H1 (cell line): ENCODE results near the gene PDE4D. TPM values are rescaled to one million over a fixed set of nuclear protein-coding genes. Genes with fewer than 3 reads are reported as not detected.

Source experiments
- CTCF ChIA-PET: fragments of 300-600 bp; sonication (Branson Sonifier 250); formaldehyde crosslinking; loops from one replicate; lab custom pipeline; 2021; ENCODE audit not compliant: partially characterized antibody; lab: Charles Lee
- POLR2A ChIA-PET: fragments of 300-600 bp; sonication (Branson Sonifier 250); formaldehyde crosslinking; loops from one replicate; lab custom pipeline; 2021; ENCODE audit warnings: inconsistent platforms; ENCODE audit not compliant: partially characterized antibody; lab: Charles Lee
- DNase-seq, 2 experiments: peaks; one replicate each; pipeline versions ENCODE4 v3.0.0 to v3.0.0-alpha.2; 2010 to 2022; ENCODE audit warnings: low spot score in 2 of 2, low read depth in 1 of 2, mixed read lengths in 1 of 2
- FAIRE-seq: peaks from 2 replicates; lab custom pipeline; 2011; peaks lifted over from hg19 to GRCh38; lab: Jason Lieb, UNC
- H2AFZ ChIP-seq: 2 replicates; pipeline ENCODE4 v1.8.1; 2012; ENCODE audit warnings: low read length, inconsistent platforms
- H2AK5ac ChIP-seq: 2 replicates; pipeline ENCODE4 v1.6.1; 2013; ENCODE audit warnings: low read depth, low read length
- H2BK120ac ChIP-seq: replicated peaks from 2 replicates; pipeline ENCODE3; 2013; ENCODE audit warnings: low read depth, low read length, inconsistent platforms
- H2BK12ac ChIP-seq: 2 replicates; pipeline ENCODE4 v1.6.1; 2013; ENCODE audit warnings: low read depth, low read length
- H2BK15ac ChIP-seq: 2 replicates; pipeline ENCODE4 v1.6.1; 2013; ENCODE audit warnings: low read length
- H2BK20ac ChIP-seq: 2 replicates; pipeline ENCODE4 v1.6.1; 2013; ENCODE audit warnings: low read length
- H2BK5ac ChIP-seq: 2 replicates; pipeline ENCODE4 v1.6.1; 2013; ENCODE audit warnings: low read depth, low read length
- H3K14ac ChIP-seq: 2 replicates; pipeline ENCODE4 v1.6.1; 2013; ENCODE audit warnings: inconsistent platforms; ENCODE audit not compliant: insufficient read length
- H3K18ac ChIP-seq: 2 replicates; pipeline ENCODE4 v1.6.1; 2013; ENCODE audit warnings: low read length; ENCODE audit errors: extremely low read depth
- H3K23ac ChIP-seq: 2 replicates; pipeline ENCODE4 v1.6.1; 2013; ENCODE audit warnings: inconsistent platforms; ENCODE audit not compliant: insufficient read length
- H3K23me2 ChIP-seq: 2 replicates; pipeline ENCODE4 v1.6.1; 2013; ENCODE audit warnings: low read depth, low read length
- H3K27ac ChIP-seq: 2 replicates; pipeline ENCODE4 v1.6.1; 2011; ENCODE audit warnings: low read depth, low read length, inconsistent platforms
- H3K27me3 ChIP-seq, 4 experiments: replicated peaks in 1 of 4; 1 replicate in 1 of 4; 2 replicates in 3 of 4; pipeline versions ENCODE4 v1.6.1 to v1.8.1; 2011 to 2013; ENCODE audit warnings: low read length in 3 of 4, mild to moderate bottlenecking in 3 of 4, inconsistent platforms in 2 of 4, mixed read lengths in 2 of 4, moderate library complexity in 1 of 4; ENCODE audit not compliant: control insufficient read depth in 3 of 4, insufficient read depth in 3 of 4; ENCODE audit errors: extremely low read depth in 1 of 4
- H3K36me3 ChIP-seq, 4 experiments: 2 replicates each; pipeline versions ENCODE4 v1.6.1 to v1.8.1; 2011 to 2013; ENCODE audit warnings: mild to moderate bottlenecking in 4 of 4, low read length in 3 of 4, moderate library complexity in 2 of 4, control low read depth in 1 of 4, inconsistent platforms in 1 of 4; ENCODE audit not compliant: insufficient read depth in 4 of 4, control insufficient read depth in 2 of 4
- H3K4ac ChIP-seq: replicated peaks from 2 replicates; pipeline ENCODE3; 2013; ENCODE audit warnings: low read length, low read depth, mixed read lengths, inconsistent platforms; ENCODE audit not compliant: insufficient read length
- H3K4me1 ChIP-seq, 4 experiments: replicated peaks in 1 of 4; 1 replicate in 1 of 4; 2 replicates in 3 of 4; pipeline versions ENCODE4 v1.6.1 to v1.8.1; 2011 to 2013; ENCODE audit warnings: low read length in 3 of 4, inconsistent platforms in 2 of 4, mixed read lengths in 1 of 4; ENCODE audit not compliant: insufficient read depth in 4 of 4, control insufficient read depth in 3 of 4
- H3K4me2 ChIP-seq, 2 experiments: 2 replicates each; pipeline versions ENCODE4 v1.6.1 to v1.8.1; 2011 to 2013; ENCODE audit warnings: low read depth in 2 of 2, low read length in 2 of 2, control low read depth in 1 of 2, inconsistent platforms in 1 of 2, mild to moderate bottlenecking in 1 of 2; ENCODE audit not compliant: insufficient read depth in 1 of 2
- H3K4me3 ChIP-seq, 4 experiments: fragments of 200-600, 300-600 bp in 1 of 4; sonication (generic), shearing (Covaris generic), sonication (Bioruptor Twin) in 1 of 4; 2 replicates each; pipeline versions ENCODE4 v1.5.1 to v1.8.1; 2011 to 2016; ENCODE audit warnings: low read length in 4 of 4, low read depth in 3 of 4, control low read depth in 2 of 4, inconsistent platforms in 2 of 4, mild to moderate bottlenecking in 2 of 4, mixed read lengths in 1 of 4, moderate library complexity in 1 of 4; ENCODE audit not compliant: insufficient read depth in 2 of 4; ENCODE audit errors: extremely low read depth in 1 of 4
- H3K56ac ChIP-seq: replicated peaks from 2 replicates; pipeline ENCODE3; 2013; ENCODE audit warnings: low read depth, mild to moderate bottlenecking, mixed read lengths, low read length, inconsistent platforms; ENCODE audit not compliant: insufficient read length
- H3K79me1 ChIP-seq: 2 replicates; pipeline ENCODE4 v1.6.1; 2013; ENCODE audit warnings: low read depth, low read length, control low read depth
- H3K79me2 ChIP-seq, 2 experiments: 2 replicates each; pipeline versions ENCODE4 v1.6.1 to v1.8.1; 2012 to 2013; ENCODE audit warnings: low read length in 2 of 2, mild to moderate bottlenecking in 2 of 2, inconsistent platforms in 1 of 2; ENCODE audit not compliant: insufficient read depth in 2 of 2, control insufficient read depth in 1 of 2
- H3K9ac ChIP-seq, 4 experiments: replicated peaks in 1 of 4; 1 replicate in 1 of 4; 2 replicates in 3 of 4; pipeline versions ENCODE4 v1.6.1 to v1.8.1; 2011 to 2013; ENCODE audit warnings: low read depth in 3 of 4, low read length in 3 of 4, control low read depth in 2 of 4, mild to moderate bottlenecking in 2 of 4, moderate library complexity in 2 of 4, inconsistent platforms in 1 of 4; ENCODE audit errors: extremely low read depth in 1 of 4
- H3K9me3 ChIP-seq, 2 experiments: 2 replicates each; pipeline versions ENCODE4 v1.6.1 to v1.8.1; 2012 to 2013; ENCODE audit warnings: mild to moderate bottlenecking in 2 of 2, moderate library complexity in 2 of 2, control low read depth in 1 of 2, inconsistent platforms in 1 of 2, low read depth in 1 of 2, low read length in 1 of 2, mixed read lengths in 1 of 2; ENCODE audit not compliant: insufficient read depth in 2 of 2
- H4K20me1 ChIP-seq, 2 experiments: replicated peaks in 1 of 2; 2 replicates each; pipeline versions ENCODE3 to v1.8.1; 2011 to 2013; ENCODE audit warnings: inconsistent platforms in 2 of 2, low read length in 2 of 2, mild to moderate bottlenecking in 1 of 2; ENCODE audit not compliant: insufficient read depth in 2 of 2, control insufficient read depth in 1 of 2
- H4K5ac ChIP-seq: 2 replicates; pipeline ENCODE4 v1.6.1; 2013; ENCODE audit warnings: low read length, low read depth, mixed read lengths, inconsistent platforms; ENCODE audit not compliant: insufficient read length
- H4K8ac ChIP-seq: 2 replicates; pipeline ENCODE4 v1.8.0; 2013; ENCODE audit warnings: mild to moderate bottlenecking, moderate library complexity, low read length, inconsistent platforms; ENCODE audit not compliant: insufficient read depth; ENCODE audit errors: extremely low read depth
- H4K91ac ChIP-seq: replicated peaks from 2 replicates; pipeline ENCODE3; 2013; ENCODE audit warnings: low read length, mixed read lengths, inconsistent platforms; ENCODE audit not compliant: insufficient read length
- ASH2L ChIP-seq: fragments of 200-600, 300-600 bp; sonication (generic); IDR thresholded peaks from one replicate; pipeline ENCODE4 v1.7.1; 2017; ENCODE audit warnings: low read length
- CBX8 ChIP-seq: fragments of 300-800, 300-1000 bp; sonication (generic); IDR thresholded peaks from 2 replicates; pipeline ENCODE4 v1.7.1; 2016; ENCODE audit warnings: low read depth, low read length, borderline replicate concordance
- EP300 ChIP-seq, 2 experiments: IDR thresholded peaks; 1 replicate in 1 of 2; 2 replicates in 1 of 2; pipeline ENCODE4 v1.6.1; 2011 to 2012; ENCODE audit warnings: low read depth in 2 of 2, low read length in 2 of 2, mild to moderate bottlenecking in 2 of 2, borderline replicate concordance in 1 of 2, inconsistent platforms in 1 of 2, moderate library complexity in 1 of 2
- NRF1 ChIP-seq: IDR thresholded peaks from 2 replicates; pipeline ENCODE4 v1.6.1; 2011; ENCODE audit warnings: mild to moderate bottlenecking, low read depth, low read length, improper control_type of control experiment
- PHF8 ChIP-seq: fragments of 200-600 bp; sonication (generic); conservative IDR thresholded peaks from 2 replicates; pipeline ENCODE4 v1.7.1; 2012; ENCODE audit warnings: low read depth, mild to moderate bottlenecking, inconsistent platforms, low read length, moderate library complexity
- SAP30 ChIP-seq: fragments of 300-600 bp; sonication (generic); IDR thresholded peaks from 2 replicates; pipeline ENCODE4 v1.7.1; 2012; ENCODE audit warnings: low read length, moderate library complexity, mild to moderate bottlenecking, inconsistent platforms; ENCODE audit not compliant: insufficient read depth, insufficient replicate concordance
- TAF1 ChIP-seq: IDR thresholded peaks from 2 replicates; pipeline ENCODE4 v1.6.1; 2011; ENCODE audit warnings: mild to moderate bottlenecking, low read depth, low read length
- TAF7 ChIP-seq: optimal IDR thresholded peaks from 2 replicates; pipeline ENCODE3; 2011; ENCODE audit warnings: low read depth, mild to moderate bottlenecking, inconsistent platforms, low read length, moderate library complexity, borderline replicate concordance
- TBP ChIP-seq: IDR thresholded peaks from 2 replicates; pipeline ENCODE4 v1.6.1; 2011; ENCODE audit warnings: low read depth, low read length, improper control_type of control experiment
- WGBS, 2 experiments: shearing (Covaris generic) in 1 of 2; methylation state at CpG; one replicate each; pipeline versions ENCODE4 v1.1.6 to v1.1.7; 2013 to 2015; ENCODE audit warnings: low lambda C conversion rate in 2 of 2, mixed read lengths in 2 of 2, inconsistent platforms in 1 of 2, low coverage in 1 of 2, missing lambda C conversion rate in 1 of 2; ENCODE audit not compliant: insufficient replicate concordance in 2 of 2, insufficient coverage in 1 of 2, insufficient read length in 1 of 2; ENCODE audit errors: extremely low coverage in 1 of 2, missing lambda C conversion rate in 1 of 2; 5-methylcytosine and 5-hydroxymethylcytosine counted together
- polyA plus RNA-seq, 7 experiments: library from polyadenylated mRNA; depleted of rRNA in 3 of 7; stranded (reverse) in 5 of 7; unstranded in 2 of 7; fragments of >200 nt in 5 of 7; fragments of 200-250 nt in 2 of 7; gene quantifications; 1 replicate in 5 of 7; 2 replicates in 1 of 7; 4 replicates in 1 of 7; pipeline versions ENCODE4 v1.2.1 to v1.2.3, GENCODE V29; 2011 to 2013; ENCODE audit warnings: missing spikeins in 2 of 7, mixed read lengths in 2 of 7
- total RNA-seq: library from RNA; stranded (reverse); fragmentation: NEBNext Ultra II Directional; extraction: Animal tissue kit (Norgen Biotek cat#: 25700); gene quantifications from 2 replicates; pipeline ENCODE4 v1.2.1, GENCODE V29; 2021
- TF ChIP-seq, protein P1 (sequence below): IDR thresholded peaks from 2 replicates; pipeline ENCODE4 v1.6.1; 2011; ENCODE audit warnings: low read depth, mild to moderate bottlenecking, low read length; ENCODE audit not compliant: insufficient read depth
- TF ChIP-seq, protein P2 (sequence below), 3 experiments: IDR thresholded peaks; 1 replicate in 2 of 3; 2 replicates in 1 of 3; pipeline versions ENCODE4 v1.5.1 to v1.6.1; 2011; ENCODE audit warnings: low read length in 3 of 3, mild to moderate bottlenecking in 3 of 3, inconsistent platforms in 2 of 3, low read depth in 1 of 3, moderate library complexity in 1 of 3; ENCODE audit not compliant: insufficient read depth in 1 of 3; ENCODE audit errors: control extremely low read depth in 1 of 3

The PDE4D gene
- total and polyA plus RNA-seq, 2 of the 8 experiments (the other 6 are each of a cell fraction or from before 2014, with no cell fraction given): 2.3 to 3.7 TPM

DNA sequence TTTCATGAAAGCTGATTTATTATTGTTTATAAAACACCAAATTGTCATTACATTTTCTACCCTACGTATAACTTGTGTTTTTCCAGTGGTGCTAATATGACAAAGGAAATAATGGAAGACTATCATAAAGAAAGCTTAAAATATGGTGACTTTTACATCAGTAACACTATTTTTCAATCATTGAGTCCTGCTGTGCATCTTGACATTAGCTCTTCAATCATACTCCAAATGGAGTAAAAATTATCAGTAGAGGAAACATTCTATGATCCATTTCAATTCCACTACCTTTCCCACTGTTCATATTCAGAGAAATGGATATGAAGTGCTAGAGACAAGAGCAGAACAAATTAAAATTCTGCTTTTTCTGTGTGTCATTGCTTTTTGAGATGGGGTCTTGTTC lies 774.0 kb downstream of the PDE4D start:
- H2AFZ ChIP-seq: no peak overlapping the region
- no peak overlapping the region for H3K18ac ChIP-seq
- 81% methylated on average over 1 of the region's 1 CpG; no CpG with 5 or more reads in 1 of the 2 experiments for WGBS, 2 experiments
- CTCF ChIA-PET: interaction anchor here (0.7 kb wide), 1 partner anchor 9 kb away, joined by 3 read pairs; no protein-coding TSS in a partner anchor
- no peaks in the 10 kb centered on the region for H3K27me3 ChIP-seq
- no peak overlapping the region for H2BK5ac ChIP-seq
- H3K56ac ChIP-seq: no peak overlapping the region
- H3K4me3 ChIP-seq: no peak overlapping the region
- no peaks in the 10 kb centered on the region for H3K9me3 ChIP-seq
- no peaks in the 10 kb centered on the region for H3K23me2 ChIP-seq
- DNase-seq: no peak
- no peak overlapping the region for H4K8ac ChIP-seq
- no peak for FAIRE-seq
- no peak overlapping the region for H2AK5ac ChIP-seq
- POLR2A ChIA-PET: no interaction called here
- H2BK12ac ChIP-seq: no peak overlapping the region
- H3K36me3 ChIP-seq: no peaks in the 10 kb centered on the region
- no peak overlapping the region for H2BK15ac ChIP-seq
- H3K79me2 ChIP-seq: no peaks in the 10 kb centered on the region
- no peak overlapping the region for H3K4ac ChIP-seq
- no peak overlapping the region for H4K5ac ChIP-seq
- H4K91ac ChIP-seq: no peak overlapping the region
- no peaks in the 10 kb centered on the region for H3K79me1 ChIP-seq
- no peak overlapping the region for H3K14ac ChIP-seq
- peaks cover 0 to 2% (median 0%) of the 10 kb centered on the region in 4 experiments; a peak in 1 of 7 replicates for H3K4me1 ChIP-seq
- H2BK120ac ChIP-seq: no peak overlapping the region
- no peaks in the 10 kb centered on the region for H4K20me1 ChIP-seq
- H3K4me2 ChIP-seq: no peak overlapping the region
- H3K9ac ChIP-seq: no peak overlapping the region
- H2BK20ac ChIP-seq: no peak overlapping the region
- no peak overlapping the region for H3K23ac ChIP-seq
- H3K27ac ChIP-seq: no peak overlapping the region
- no peak for TF ChIP-seq PHF8
- no peak for TF ChIP-seq TAF7
- TF ChIP-seq, protein P1, sequence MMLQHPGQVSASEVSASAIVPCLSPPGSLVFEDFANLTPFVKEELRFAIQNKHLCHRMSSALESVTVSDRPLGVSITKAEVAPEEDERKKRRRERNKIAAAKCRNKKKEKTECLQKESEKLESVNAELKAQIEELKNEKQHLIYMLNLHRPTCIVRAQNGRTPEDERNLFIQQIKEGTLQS: no peak
- TF ChIP-seq SAP30: no peak
- no peak for TF ChIP-seq NRF1
- no peak for TF ChIP-seq CBX8
- TF ChIP-seq, protein P2, sequence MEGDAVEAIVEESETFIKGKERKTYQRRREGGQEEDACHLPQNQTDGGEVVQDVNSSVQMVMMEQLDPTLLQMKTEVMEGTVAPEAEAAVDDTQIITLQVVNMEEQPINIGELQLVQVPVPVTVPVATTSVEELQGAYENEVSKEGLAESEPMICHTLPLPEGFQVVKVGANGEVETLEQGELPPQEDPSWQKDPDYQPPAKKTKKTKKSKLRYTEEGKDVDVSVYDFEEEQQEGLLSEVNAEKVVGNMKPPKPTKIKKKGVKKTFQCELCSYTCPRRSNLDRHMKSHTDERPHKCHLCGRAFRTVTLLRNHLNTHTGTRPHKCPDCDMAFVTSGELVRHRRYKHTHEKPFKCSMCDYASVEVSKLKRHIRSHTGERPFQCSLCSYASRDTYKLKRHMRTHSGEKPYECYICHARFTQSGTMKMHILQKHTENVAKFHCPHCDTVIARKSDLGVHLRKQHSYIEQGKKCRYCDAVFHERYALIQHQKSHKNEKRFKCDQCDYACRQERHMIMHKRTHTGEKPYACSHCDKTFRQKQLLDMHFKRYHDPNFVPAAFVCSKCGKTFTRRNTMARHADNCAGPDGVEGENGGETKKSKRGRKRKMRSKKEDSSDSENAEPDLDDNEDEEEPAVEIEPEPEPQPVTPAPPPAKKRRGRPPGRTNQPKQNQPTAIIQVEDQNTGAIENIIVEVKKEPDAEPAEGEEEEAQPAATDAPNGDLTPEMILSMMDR (IDR thresholded peaks at IDR 0.05; ENCODE audit: control extremely low read depth in 1 of 3, insufficient read depth in 1 of 3, low read depth in 1 of 3, low read length in 3 of 3): no peak
- no peak for TF ChIP-seq EP300 (IDR thresholded peaks at IDR 0.05; ENCODE audit: borderline replicate concordance in 1 of 2, low read depth in 2 of 2, low read length in 2 of 2)
- TF ChIP-seq ASH2L: no peak
- no peak for TF ChIP-seq TAF1
- no peak for TF ChIP-seq TBP
